ENCODE results near the gene PAX8. TPM values are rescaled to one million over a fixed set of nuclear protein-coding genes. Genes with fewer than 3 reads are reported as not detected.

Gene PAX8
- total and polyA plus RNA-seq, 2 of the 13 experiments (the other 11 are each of a cell fraction or from before 2014, with no cell fraction given): 1.5 to 8.8 TPM

DNA sequence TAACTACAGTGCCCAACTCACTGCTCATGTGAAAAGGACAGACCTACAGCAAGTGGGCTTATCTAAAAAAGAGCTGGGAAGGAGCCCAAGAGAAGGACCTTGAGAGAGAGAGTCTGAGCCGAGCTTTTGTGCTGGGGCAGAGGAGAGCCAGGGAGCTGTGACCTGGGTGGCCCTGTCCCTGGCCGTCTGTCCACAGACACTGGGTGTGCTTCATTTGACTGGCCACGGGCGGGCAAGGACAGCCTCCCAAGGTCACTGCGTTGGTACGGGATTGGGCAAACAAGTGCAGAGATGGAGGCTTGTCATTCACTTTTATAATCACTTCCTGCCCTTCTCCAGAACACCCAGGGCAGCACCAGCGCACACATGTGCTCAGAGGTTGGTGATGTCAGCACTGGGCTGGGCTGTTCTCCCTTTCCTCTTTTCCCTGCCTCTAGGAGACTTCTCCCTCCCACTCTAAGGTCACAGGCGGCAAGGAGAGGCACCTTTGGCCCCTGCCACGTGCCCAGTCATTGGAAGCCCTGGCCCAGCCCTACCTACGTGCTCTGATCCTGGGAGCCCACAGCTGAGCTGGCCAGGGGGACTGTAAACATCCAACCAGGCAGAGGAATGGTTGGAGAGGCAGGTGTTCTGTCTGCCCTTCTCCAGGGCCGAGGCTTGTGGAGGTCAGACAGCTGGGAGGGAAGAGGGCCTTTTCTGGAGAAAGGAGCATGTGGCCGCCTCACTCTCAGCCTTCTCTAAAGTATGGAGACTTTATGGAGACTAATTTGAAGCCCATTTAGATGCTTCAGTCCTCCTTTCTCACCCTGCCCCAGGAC is 111.4 kb downstream of the PAX8 start (continued):
- TF ChIP-seq ZNF775 (CRISPR knock-in tag; IDR thresholded peaks at IDR 0.05; ENCODE audit: borderline replicate concordance): peak; percentile 98
- TF ChIP-seq ZNF530 (CRISPR knock-in tag; IDR thresholded peaks at IDR 0.05; ENCODE audit: low read depth): no peak
- no peak for TF ChIP-seq GTF2F1 (IDR thresholded peaks at IDR 0.05; ENCODE audit: low read length)
- TF ChIP-seq JUNB (CRISPR knock-in tag; IDR thresholded peaks at IDR 0.05; ENCODE audit: borderline replicate concordance): peak; percentile 77; the same call in 1 of the 2 replicates
- TF ChIP-seq ZNF30 (CRISPR knock-in tag; IDR thresholded peaks at IDR 0.05): no peak
- TF ChIP-seq ZNF768 (CRISPR knock-in tag; IDR thresholded peaks at IDR 0.05): peak; percentile 68; the same call in 1 of the 2 replicates
- peak; percentile 95; the same call in 1 of the 2 replicates for TF ChIP-seq MZF1 (CRISPR knock-in tag; IDR thresholded peaks at IDR 0.05; ENCODE audit: borderline replicate concordance)
- peak; percentile 81 for TF ChIP-seq KAT8 (CRISPR knock-in tag; IDR thresholded peaks at IDR 0.05)
- TF ChIP-seq, protein P1, sequence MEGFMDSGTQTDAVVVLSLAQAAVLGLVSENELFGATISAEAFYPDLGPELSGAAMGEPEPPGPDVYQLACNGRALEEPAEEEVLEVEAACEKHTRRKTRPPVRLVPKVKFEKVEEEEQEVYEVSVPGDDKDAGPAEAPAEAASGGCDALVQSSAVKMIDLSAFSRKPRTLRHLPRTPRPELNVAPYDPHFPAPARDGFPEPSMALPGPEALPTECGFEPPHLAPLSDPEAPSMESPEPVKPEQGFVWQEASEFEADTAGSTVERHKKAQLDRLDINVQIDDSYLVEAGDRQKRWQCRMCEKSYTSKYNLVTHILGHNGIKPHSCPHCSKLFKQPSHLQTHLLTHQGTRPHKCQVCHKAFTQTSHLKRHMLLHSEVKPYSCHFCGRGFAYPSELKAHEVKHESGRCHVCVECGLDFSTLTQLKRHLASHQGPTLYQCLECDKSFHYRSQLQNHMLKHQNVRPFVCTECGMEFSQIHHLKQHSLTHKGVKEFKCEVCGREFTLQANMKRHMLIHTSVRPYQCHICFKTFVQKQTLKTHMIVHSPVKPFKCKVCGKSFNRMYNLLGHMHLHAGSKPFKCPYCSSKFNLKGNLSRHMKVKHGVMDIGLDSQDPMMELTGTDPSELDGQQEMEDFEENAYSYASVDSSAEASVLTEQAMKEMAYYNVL (CRISPR knock-in tag; IDR thresholded peaks at IDR 0.05; ENCODE audit: borderline replicate concordance): peak; percentile 95
- TF ChIP-seq HOXD1 (CRISPR knock-in tag; IDR thresholded peaks at IDR 0.05): peak; percentile 93; the same call in 1 of the 2 replicates
- TF ChIP-seq, protein P2, sequence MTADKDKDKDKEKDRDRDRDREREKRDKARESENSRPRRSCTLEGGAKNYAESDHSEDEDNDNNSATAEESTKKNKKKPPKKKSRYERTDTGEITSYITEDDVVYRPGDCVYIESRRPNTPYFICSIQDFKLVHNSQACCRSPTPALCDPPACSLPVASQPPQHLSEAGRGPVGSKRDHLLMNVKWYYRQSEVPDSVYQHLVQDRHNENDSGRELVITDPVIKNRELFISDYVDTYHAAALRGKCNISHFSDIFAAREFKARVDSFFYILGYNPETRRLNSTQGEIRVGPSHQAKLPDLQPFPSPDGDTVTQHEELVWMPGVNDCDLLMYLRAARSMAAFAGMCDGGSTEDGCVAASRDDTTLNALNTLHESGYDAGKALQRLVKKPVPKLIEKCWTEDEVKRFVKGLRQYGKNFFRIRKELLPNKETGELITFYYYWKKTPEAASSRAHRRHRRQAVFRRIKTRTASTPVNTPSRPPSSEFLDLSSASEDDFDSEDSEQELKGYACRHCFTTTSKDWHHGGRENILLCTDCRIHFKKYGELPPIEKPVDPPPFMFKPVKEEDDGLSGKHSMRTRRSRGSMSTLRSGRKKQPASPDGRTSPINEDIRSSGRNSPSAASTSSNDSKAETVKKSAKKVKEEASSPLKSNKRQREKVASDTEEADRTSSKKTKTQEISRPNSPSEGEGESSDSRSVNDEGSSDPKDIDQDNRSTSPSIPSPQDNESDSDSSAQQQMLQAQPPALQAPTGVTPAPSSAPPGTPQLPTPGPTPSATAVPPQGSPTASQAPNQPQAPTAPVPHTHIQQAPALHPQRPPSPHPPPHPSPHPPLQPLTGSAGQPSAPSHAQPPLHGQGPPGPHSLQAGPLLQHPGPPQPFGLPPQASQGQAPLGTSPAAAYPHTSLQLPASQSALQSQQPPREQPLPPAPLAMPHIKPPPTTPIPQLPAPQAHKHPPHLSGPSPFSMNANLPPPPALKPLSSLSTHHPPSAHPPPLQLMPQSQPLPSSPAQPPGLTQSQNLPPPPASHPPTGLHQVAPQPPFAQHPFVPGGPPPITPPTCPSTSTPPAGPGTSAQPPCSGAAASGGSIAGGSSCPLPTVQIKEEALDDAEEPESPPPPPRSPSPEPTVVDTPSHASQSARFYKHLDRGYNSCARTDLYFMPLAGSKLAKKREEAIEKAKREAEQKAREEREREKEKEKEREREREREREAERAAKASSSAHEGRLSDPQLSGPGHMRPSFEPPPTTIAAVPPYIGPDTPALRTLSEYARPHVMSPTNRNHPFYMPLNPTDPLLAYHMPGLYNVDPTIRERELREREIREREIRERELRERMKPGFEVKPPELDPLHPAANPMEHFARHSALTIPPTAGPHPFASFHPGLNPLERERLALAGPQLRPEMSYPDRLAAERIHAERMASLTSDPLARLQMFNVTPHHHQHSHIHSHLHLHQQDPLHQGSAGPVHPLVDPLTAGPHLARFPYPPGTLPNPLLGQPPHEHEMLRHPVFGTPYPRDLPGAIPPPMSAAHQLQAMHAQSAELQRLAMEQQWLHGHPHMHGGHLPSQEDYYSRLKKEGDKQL (CRISPR knock-in tag; IDR thresholded peaks at IDR 0.05; ENCODE audit: low read depth): peak; percentile 72
- peak; percentile 60 for TF ChIP-seq ZNF619 (CRISPR knock-in tag; IDR thresholded peaks at IDR 0.05)
- TF ChIP-seq ZNF136 (CRISPR knock-in tag; IDR thresholded peaks at IDR 0.05; ENCODE audit: low read depth): peak; percentile 90
- peak; percentile 100 for TF ChIP-seq ESRRA (CRISPR knock-in tag; IDR thresholded peaks at IDR 0.05; ENCODE audit: low read depth)
- TF ChIP-seq SATB2 (CRISPR knock-in tag; IDR thresholded peaks at IDR 0.05): no peak
- TF ChIP-seq SP4 (CRISPR knock-in tag; IDR thresholded peaks at IDR 0.05): peak; percentile 78
- no peak for TF ChIP-seq ZNF720 (CRISPR knock-in tag; IDR thresholded peaks at IDR 0.05)
- peak; percentile 98 for TF ChIP-seq MXD4 (CRISPR knock-in tag; IDR thresholded peaks at IDR 0.05)
- TF ChIP-seq MEIS1 (CRISPR knock-in tag; IDR thresholded peaks at IDR 0.05; ENCODE audit: borderline replicate concordance): peak; percentile 99
- TF ChIP-seq HDAC2 (CRISPR knock-in tag; IDR thresholded peaks at IDR 0.05): peak; percentile 99
- no peak; the same call in 1 of the 2 replicates for TF ChIP-seq MAF1 (CRISPR knock-in tag; IDR thresholded peaks at IDR 0.05; ENCODE audit: borderline replicate concordance)
- TF ChIP-seq, protein P3, sequence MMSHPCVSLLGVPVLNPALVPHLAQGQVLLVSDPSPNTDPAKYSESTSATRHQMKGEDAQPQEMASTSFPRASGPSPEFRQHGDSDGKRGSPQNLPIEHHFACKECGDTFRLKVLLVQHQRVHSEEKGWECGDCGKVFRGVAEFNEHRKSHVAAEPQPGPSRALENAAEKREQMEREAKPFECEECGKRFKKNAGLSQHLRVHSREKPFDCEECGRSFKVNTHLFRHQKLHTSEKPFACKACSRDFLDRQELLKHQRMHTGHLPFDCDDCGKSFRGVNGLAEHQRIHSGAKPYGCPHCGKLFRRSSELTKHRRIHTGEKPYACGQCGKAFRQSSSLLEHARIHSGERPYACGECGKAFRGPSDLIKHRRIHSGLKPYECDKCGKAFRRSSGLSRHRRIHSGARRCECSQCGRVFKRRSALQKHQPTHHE (CRISPR knock-in tag; IDR thresholded peaks at IDR 0.05; ENCODE audit: borderline replicate concordance): peak; percentile 87; the same call in 1 of the 2 replicates
